ENCODE data around the gene SSBP1. TPM values are rescaled to one million over a fixed set of nuclear protein-coding genes. Genes with fewer than 3 reads are reported as not detected.

The SSBP1 gene
- total RNA-seq, 4 donors from 2014 or later: 105 to 122 (median 114) TPM

DNA sequence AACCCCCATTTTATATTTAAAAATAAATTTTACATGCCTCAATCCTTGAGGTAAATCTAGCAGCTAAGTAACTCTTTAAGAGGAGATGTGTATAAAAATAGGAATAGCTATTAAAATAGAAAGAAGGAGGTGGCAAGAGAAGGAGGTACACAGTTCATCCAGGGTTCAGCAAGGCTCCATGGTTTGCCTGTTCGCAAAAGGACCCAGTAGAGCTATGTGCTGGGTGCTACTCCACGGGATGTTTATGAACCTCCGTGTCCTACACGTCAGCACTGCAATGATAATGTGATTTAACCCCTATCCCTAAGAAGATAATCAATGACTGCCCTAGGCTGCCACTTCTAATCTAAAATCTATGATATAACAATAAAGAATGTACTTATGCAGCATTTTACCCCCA is 35.3 kb upstream of the SSBP1 start:
- Histone ChIP-seq H3K27ac (replicated peaks in 1 of 4) (peak overlapping the region in 3 of 4 donors; percentile 73 to 81 (median 79)), H3K36me3 (no peaks in the 10 kb centered on the region), H3K4me3 (peak overlapping the region; percentile 76 to 98 (median 90)), H3K4me1 (peaks cover 15 to 43% (median 33%) of the 10 kb centered on the region in 4 donors), H3K9me3 (no peaks in the 10 kb centered on the region), H3K27me3 (no peaks in the 10 kb centered on the region)
- no peak for TF ChIP-seq EP300 (IDR thresholded peaks at IDR 0.05)
- TF ChIP-seq POLR2AphosphoS5 (IDR thresholded peaks at IDR 0.05): no peak
- TF ChIP-seq, protein P1, sequence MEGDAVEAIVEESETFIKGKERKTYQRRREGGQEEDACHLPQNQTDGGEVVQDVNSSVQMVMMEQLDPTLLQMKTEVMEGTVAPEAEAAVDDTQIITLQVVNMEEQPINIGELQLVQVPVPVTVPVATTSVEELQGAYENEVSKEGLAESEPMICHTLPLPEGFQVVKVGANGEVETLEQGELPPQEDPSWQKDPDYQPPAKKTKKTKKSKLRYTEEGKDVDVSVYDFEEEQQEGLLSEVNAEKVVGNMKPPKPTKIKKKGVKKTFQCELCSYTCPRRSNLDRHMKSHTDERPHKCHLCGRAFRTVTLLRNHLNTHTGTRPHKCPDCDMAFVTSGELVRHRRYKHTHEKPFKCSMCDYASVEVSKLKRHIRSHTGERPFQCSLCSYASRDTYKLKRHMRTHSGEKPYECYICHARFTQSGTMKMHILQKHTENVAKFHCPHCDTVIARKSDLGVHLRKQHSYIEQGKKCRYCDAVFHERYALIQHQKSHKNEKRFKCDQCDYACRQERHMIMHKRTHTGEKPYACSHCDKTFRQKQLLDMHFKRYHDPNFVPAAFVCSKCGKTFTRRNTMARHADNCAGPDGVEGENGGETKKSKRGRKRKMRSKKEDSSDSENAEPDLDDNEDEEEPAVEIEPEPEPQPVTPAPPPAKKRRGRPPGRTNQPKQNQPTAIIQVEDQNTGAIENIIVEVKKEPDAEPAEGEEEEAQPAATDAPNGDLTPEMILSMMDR (IDR thresholded peaks at IDR 0.05): no peak
- TF ChIP-seq POLR2A (IDR thresholded peaks at IDR 0.05; ENCODE audit: low read depth): no peak
- DNase-seq (ENCODE audit: extremely low spot score): no peak
- intact Hi-C loops (cut with DNase I): loop anchor here (5.0 kb wide), 1 partner anchor 34 kb away; the partner anchor contains the start of gene SSBP1
- 57% methylated on average over 4 of the region's 4 CpGs for WGBS

- 85% methylated on average over 3 of the region's 3 CpGs for WGBS
- no peaks in the 10 kb centered on the region for H3K36me3 ChIP-seq
- H3K4me3 ChIP-seq: no peak overlapping the region
- H3K4me1 ChIP-seq: peaks cover 15 to 31% (median 27%) of the 10 kb centered on the region in 4 donors
- no peaks in the 10 kb centered on the region for H3K27me3 ChIP-seq
- TF ChIP-seq POLR2AphosphoS5 (IDR thresholded peaks at IDR 0.05) (no peak), POLR2A (IDR thresholded peaks at IDR 0.05; ENCODE audit: low read depth) (no peak), EP300 (IDR thresholded peaks at IDR 0.05) (no peak)
- TF ChIP-seq, protein P1 (IDR thresholded peaks at IDR 0.05): no peak
- no peaks in the 10 kb centered on the region for H3K9me3 ChIP-seq
- DNase-seq (ENCODE audit: extremely low spot score): no peak
- no peak overlapping the region for H3K27ac ChIP-seq (replicated peaks in 1 of 4)
- intact Hi-C loops (cut with DNase I): loop anchor here (5.0 kb wide), 1 partner anchor 33 kb away; the partner anchor contains the start of gene SSBP1
These were observed 34.0 kb upstream of the SSBP1 start for GRCh38 chr7:141704112-141704511.

DNA sequence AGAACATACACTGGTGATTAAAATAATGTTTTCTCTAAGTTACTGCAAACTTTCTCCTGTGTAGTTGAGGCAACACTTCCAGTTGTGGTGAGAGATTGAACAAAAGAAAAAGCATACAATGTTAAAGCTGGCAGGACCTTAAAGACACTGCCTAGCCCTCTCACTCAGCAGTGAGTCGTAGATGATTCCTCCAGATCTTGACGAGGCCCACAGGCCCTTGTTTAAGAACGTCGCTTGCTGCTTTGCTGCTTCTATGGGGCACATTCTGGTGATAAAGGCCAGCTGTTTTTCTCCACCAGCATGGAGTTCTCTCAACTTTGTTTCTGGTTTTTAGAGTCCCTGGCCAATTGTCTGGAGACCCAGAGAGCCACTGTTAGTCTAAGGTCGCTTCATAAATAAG is 33.4 kb upstream of the SSBP1 start:
- TF ChIP-seq POLR2AphosphoS5 (IDR thresholded peaks at IDR 0.05): no peak
- TF ChIP-seq, protein P1 (IDR thresholded peaks at IDR 0.05): no peak
- TF ChIP-seq EP300 (IDR thresholded peaks at IDR 0.05): no peak
- TF ChIP-seq POLR2A (IDR thresholded peaks at IDR 0.05; ENCODE audit: low read depth): no peak
- WGBS: 87% methylated on average over 5 of the region's 5 CpGs
- H3K4me1 ChIP-seq: peaks cover 15 to 26% (median 24%) of the 10 kb centered on the region in 4 donors
- intact Hi-C loops (cut with DNase I): loop anchor here (5.0 kb wide), 1 partner anchor 33 kb away; the partner anchor contains the start of gene SSBP1
- no peak for DNase-seq (ENCODE audit: extremely low spot score)
- no peaks in the 10 kb centered on the region for H3K27me3 ChIP-seq
- no peaks in the 10 kb centered on the region for H3K9me3 ChIP-seq
- no peak overlapping the region for H3K4me3 ChIP-seq
- H3K27ac ChIP-seq (replicated peaks in 1 of 4): no peak overlapping the region
- no peaks in the 10 kb centered on the region for H3K36me3 ChIP-seq

DNA sequence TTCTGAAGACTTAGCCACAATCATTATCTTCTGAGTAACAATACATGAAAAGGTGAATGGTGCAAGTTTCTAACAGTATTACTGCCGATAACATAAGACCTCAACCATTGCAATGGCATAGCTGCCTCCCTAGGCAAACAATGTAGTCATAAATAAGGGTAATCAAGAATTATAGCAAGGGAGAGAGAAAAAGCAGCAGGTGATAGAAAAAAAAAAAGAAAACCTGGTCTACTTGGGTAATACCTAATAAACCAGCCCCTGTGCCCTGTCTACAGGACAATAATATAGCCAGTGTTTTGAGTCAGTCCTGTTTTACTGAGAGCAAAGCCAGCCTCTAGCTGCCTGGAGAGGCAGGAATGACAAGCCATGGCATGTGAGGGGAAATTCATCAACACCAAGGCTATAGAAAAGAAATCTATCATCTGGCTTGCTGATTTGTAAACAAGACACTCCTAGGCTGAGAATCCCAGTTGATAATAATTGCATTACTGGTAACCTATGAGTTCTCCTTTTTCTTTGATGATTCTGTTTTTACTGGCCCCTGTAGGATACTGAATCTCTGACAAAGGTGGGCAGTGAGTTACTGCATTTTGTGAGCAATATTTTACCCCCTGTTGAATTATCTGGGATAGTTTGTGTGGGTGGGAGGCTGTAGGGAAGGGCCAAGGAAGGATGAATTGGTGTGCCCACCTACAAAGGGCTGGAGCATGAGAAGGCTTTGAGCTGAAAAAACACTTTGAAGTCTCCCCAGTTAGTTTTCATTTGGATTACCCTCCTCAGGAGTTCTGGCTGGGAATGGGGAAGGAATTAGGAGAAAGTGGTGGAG is 31.7 kb upstream of the SSBP1 start:
- H3K27me3 ChIP-seq: no peaks in the 10 kb centered on the region
- no peak overlapping the region for H3K4me3 ChIP-seq
- intact Hi-C loops (cut with DNase I): no loop called here
- H3K4me1 ChIP-seq: peaks cover 8 to 12% (median 10%) of the 10 kb centered on the region in 4 donors
- no peaks in the 10 kb centered on the region for H3K36me3 ChIP-seq
- WGBS: 90% methylated on average over 1 of the region's 1 CpG
- TF ChIP-seq POLR2A (IDR thresholded peaks at IDR 0.05; ENCODE audit: low read depth) (no peak), EP300 (IDR thresholded peaks at IDR 0.05) (no peak), POLR2AphosphoS5 (IDR thresholded peaks at IDR 0.05) (no peak)
- TF ChIP-seq, protein P1 (IDR thresholded peaks at IDR 0.05): no peak
- no peak for DNase-seq (ENCODE audit: extremely low spot score)
- H3K27ac ChIP-seq (replicated peaks in 1 of 4): no peak overlapping the region
- no peaks in the 10 kb centered on the region for H3K9me3 ChIP-seq

All from esophagus muscularis mucosa (tissue), 4 donors.